ENCODE measurements around the gene SLAMF9.

DNA sequence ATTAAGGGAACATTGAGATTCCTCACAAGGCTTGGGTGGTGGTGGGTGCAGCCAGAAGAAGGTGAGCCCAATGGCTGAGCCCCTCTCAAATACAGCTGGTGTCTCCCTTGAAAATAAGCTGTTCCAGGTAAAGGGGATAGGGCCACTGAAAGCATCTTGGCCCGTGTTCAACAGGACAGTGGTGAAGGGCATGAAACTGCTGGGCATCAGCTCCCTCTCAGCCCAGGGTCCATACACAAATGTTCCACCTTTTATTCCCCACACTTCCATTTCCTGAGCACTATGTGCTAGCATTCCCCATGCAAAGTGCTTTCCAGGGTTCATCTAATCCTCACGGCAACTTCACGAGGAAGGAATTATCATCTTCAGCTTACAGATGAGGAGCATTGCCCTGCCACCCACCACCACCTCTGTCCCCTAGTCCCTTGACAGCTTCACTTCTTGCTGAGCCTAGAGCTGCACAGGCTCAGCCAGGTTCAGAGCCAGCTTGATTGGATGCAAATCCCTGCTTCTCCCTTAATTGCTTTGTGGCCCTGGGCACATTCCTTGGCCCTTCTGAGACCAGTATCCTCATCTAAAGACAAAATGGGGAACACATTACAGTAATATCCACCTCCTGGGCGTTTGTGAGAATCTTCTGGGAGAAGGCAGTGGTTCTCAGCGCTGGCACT lies 38.3 kb downstream of the SLAMF9 start:
- no peak for TF ChIP-seq ZNF274 (IDR thresholded peaks at IDR 0.05; ENCODE audit: low read depth, low read length)
- TF ChIP-seq YY1 (IDR thresholded peaks at IDR 0.05; ENCODE audit: insufficient read depth, insufficient read length) = no peak
- TF ChIP-seq SUZ12 (IDR thresholded peaks at IDR 0.05; ENCODE audit: extremely low read depth, insufficient read depth, insufficient read length) = no peak
